Osteoblast (primary cell): Measurements from ENCODE around the gene ACSM4. TPM values are rescaled to one million over a fixed set of nuclear protein-coding genes. Genes with fewer than 3 reads are reported as not detected.

Source experiments
- DNase-seq: peaks from one replicate; pipeline ENCODE4 v3.0.0; 2011; ENCODE audit warnings: low spot score, mixed read lengths; ENCODE audit not compliant: insufficient read length; ENCODE audit errors: missing footprints
- H2AFZ ChIP-seq: 2 replicates; pipeline ENCODE4 v1.6.0; 2011; ENCODE audit warnings: mild to moderate bottlenecking, low read length
- H3K27ac ChIP-seq: 2 replicates; pipeline ENCODE4 v1.5.1; 2011; ENCODE audit warnings: mild to moderate bottlenecking, low read depth, low read length, moderate library complexity
- H3K27me3 ChIP-seq: 2 replicates; pipeline ENCODE4 v1.6.0; 2012; ENCODE audit warnings: mild to moderate bottlenecking, control low read depth, inconsistent platforms, low read length, moderate library complexity; ENCODE audit not compliant: insufficient read depth
- H3K36me3 ChIP-seq: 2 replicates; pipeline ENCODE4 v1.5.1; 2011; ENCODE audit warnings: mild to moderate bottlenecking, low read length, control low read depth, moderate library complexity; ENCODE audit not compliant: insufficient read depth
- H3K4me1 ChIP-seq: 2 replicates; pipeline ENCODE4 v1.5.1; 2011; ENCODE audit warnings: mild to moderate bottlenecking, low read length, control low read depth, moderate library complexity; ENCODE audit not compliant: insufficient read depth
- H3K4me2 ChIP-seq: 2 replicates; pipeline ENCODE4 v1.6.0; 2011; ENCODE audit warnings: mild to moderate bottlenecking, low read length; ENCODE audit not compliant: insufficient read depth
- H3K4me3 ChIP-seq: fragments of 200-600 bp; sonication (generic); 3 replicates; pipeline ENCODE4 v1.5.1; 2012; ENCODE audit warnings: mild to moderate bottlenecking, low read length, inconsistent platforms; ENCODE audit not compliant: insufficient read depth
- H3K79me2 ChIP-seq: 2 replicates; pipeline ENCODE4 v1.6.0; 2012; ENCODE audit warnings: mild to moderate bottlenecking, low read length, control low read depth, inconsistent platforms; ENCODE audit not compliant: insufficient read depth
- H3K9me3 ChIP-seq: 2 replicates; pipeline ENCODE4 v1.5.1; 2011; ENCODE audit warnings: low read depth, low read length, control low read depth
- H4K20me1 ChIP-seq: 2 replicates; pipeline ENCODE4 v1.6.0; 2012; ENCODE audit warnings: mild to moderate bottlenecking, low read length, control low read depth; ENCODE audit not compliant: insufficient read depth
- total RNA-seq: library from RNA; depleted of rRNA; stranded (reverse); fragments of >200 nt; gene quantifications from 2 replicates; pipeline ENCODE4 v1.2.3, GENCODE V29; 2012
- TF ChIP-seq, protein P1 (sequence below): IDR thresholded peaks from 2 replicates; pipeline ENCODE4 v1.5.1; 2011; ENCODE audit warnings: mild to moderate bottlenecking, low read depth, low read length, moderate library complexity; ENCODE audit errors: extremely low read depth

ACSM4 gene
- total RNA-seq, 1 donor, result not detected

DNA sequence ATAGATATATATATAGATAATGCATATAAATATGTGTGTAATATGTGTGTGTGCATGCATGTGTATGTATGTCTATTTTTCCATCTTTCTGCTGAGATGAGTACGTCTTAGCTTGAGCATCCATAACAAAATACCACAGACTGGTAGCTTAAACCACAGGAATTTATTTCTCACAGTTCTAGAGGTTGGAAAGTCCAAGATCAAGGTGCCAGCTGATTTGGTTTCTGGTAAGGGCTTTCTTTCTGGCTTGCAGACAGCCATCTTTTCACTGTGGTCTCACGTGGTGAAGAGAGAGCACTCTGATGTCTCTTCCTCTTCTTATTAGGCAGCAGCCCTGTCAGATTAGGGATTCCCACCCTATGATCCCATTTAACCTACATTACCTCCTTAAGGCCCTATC lies 47.3 kb downstream of the ACSM4 start:
- H3K4me1 ChIP-seq, result no peaks in the 10 kb centered on the region
- H2AFZ ChIP-seq, result no peak overlapping the region
- H3K27ac ChIP-seq, result no peak overlapping the region
- no peaks in the 10 kb centered on the region for H3K9me3 ChIP-seq
- no peaks in the 10 kb centered on the region for H3K79me2 ChIP-seq
- H3K27me3 ChIP-seq, result no peaks in the 10 kb centered on the region
- no peak for DNase-seq
- H3K4me2 ChIP-seq, result no peak overlapping the region
- TF ChIP-seq, protein P1, sequence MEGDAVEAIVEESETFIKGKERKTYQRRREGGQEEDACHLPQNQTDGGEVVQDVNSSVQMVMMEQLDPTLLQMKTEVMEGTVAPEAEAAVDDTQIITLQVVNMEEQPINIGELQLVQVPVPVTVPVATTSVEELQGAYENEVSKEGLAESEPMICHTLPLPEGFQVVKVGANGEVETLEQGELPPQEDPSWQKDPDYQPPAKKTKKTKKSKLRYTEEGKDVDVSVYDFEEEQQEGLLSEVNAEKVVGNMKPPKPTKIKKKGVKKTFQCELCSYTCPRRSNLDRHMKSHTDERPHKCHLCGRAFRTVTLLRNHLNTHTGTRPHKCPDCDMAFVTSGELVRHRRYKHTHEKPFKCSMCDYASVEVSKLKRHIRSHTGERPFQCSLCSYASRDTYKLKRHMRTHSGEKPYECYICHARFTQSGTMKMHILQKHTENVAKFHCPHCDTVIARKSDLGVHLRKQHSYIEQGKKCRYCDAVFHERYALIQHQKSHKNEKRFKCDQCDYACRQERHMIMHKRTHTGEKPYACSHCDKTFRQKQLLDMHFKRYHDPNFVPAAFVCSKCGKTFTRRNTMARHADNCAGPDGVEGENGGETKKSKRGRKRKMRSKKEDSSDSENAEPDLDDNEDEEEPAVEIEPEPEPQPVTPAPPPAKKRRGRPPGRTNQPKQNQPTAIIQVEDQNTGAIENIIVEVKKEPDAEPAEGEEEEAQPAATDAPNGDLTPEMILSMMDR, result no peak
- H3K36me3 ChIP-seq, result no peaks in the 10 kb centered on the region
- no peaks in the 10 kb centered on the region for H4K20me1 ChIP-seq
- no peak overlapping the region for H3K4me3 ChIP-seq

DNA sequence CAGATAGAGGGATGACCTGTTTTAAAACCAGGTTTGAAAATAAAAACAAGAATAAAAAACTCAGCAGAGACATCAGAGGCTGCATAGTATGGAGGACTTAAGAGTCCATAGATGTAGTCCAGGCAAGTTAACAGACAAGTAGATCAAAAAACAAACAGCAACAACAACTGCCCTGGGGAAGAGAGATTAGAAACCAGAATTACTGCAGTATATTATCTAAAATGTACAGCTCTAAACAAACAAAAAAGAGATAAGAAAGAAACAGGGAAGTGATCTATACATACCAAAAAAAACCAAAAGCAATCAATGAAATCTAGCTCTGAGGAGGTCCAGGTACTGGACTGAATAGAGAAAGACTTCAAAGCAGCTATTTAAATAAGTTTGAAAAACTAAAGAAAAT lies 48.8 kb downstream of the ACSM4 start:
- H3K4me2 ChIP-seq, result no peak overlapping the region
- H3K9me3 ChIP-seq, result no peaks in the 10 kb centered on the region
- H3K4me1 ChIP-seq, result no peaks in the 10 kb centered on the region
- no peak for DNase-seq
- H3K27me3 ChIP-seq, result no peaks in the 10 kb centered on the region
- H4K20me1 ChIP-seq, result no peaks in the 10 kb centered on the region
- no peak overlapping the region for H3K4me3 ChIP-seq
- TF ChIP-seq, protein P1, result no peak
- H3K36me3 ChIP-seq, result no peaks in the 10 kb centered on the region
- H3K27ac ChIP-seq, result no peak overlapping the region
- H2AFZ ChIP-seq, result no peak overlapping the region
- H3K79me2 ChIP-seq, result no peaks in the 10 kb centered on the region

DNA sequence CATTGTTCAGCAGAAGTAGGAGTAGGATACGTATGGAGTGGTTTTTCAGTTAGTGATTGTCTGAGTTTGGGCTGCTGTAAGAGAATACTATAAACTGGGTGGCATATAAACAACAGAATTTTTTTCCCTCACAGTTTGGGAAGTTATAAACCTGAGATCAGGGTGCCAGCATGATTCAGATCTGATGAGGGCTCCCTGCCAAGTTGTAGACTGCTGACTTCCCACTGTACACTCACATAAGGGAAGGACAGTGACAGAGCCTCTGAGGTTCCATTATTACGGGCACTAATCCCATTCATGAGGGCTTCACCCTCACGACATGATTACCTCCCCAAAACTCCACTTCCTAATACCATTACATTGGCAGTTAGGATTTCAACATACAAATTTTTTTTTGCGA lies 50.7 kb downstream of the ACSM4 start:
- Histone ChIP-seq H3K27ac (no peak overlapping the region), H3K4me1 (no peaks in the 10 kb centered on the region)
- no peak for DNase-seq

DNA sequence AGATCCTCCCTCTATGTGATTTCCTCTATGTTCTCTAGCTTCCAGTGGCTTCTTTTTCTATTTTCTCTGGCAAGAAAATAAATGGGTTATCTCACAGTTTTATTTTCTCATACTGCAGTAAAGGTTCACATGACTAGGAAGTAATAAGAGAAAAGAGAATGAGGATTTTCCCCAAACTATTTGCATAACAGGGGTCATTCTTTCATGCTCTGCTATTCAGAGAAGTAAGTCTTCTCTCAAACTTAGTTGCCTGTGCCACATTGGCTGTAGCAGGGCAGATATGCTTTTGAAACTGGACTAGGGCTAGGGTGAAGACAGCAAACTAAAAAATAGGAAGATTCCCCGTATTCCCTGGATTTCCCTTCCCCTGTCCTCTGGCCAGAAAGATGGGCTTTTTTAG lies 57.4 kb downstream of the ACSM4 start:
- no peak overlapping the region for H3K27ac ChIP-seq
- no peak overlapping the region for H3K4me3 ChIP-seq
- no peaks in the 10 kb centered on the region for H3K4me1 ChIP-seq
- TF ChIP-seq, protein P1, result no peak
- no peak overlapping the region for H3K4me2 ChIP-seq
- no peak for DNase-seq
- no peaks in the 10 kb centered on the region for H3K79me2 ChIP-seq
- H3K9me3 ChIP-seq, result no peaks in the 10 kb centered on the region
- H2AFZ ChIP-seq, result no peak overlapping the region
- H3K36me3 ChIP-seq, result no peaks in the 10 kb centered on the region
- no peaks in the 10 kb centered on the region for H4K20me1 ChIP-seq
- H3K27me3 ChIP-seq, result no peaks in the 10 kb centered on the region

More for the DNA sequence above, 50.7 kb downstream of the ACSM4 start:
- no peaks in the 10 kb centered on the region for H3K79me2 ChIP-seq
- no peak overlapping the region for H2AFZ ChIP-seq
- no peak overlapping the region for H3K4me2 ChIP-seq
- H4K20me1 ChIP-seq, result no peaks in the 10 kb centered on the region
- TF ChIP-seq, protein P1, result no peak
- no peaks in the 10 kb centered on the region for H3K9me3 ChIP-seq
- H3K36me3 ChIP-seq, result no peaks in the 10 kb centered on the region
- H3K4me3 ChIP-seq, result no peak overlapping the region
- H3K27me3 ChIP-seq, result no peaks in the 10 kb centered on the region
